NB4 (cell line): ENCODE results near the gene ANKHD1.

Source experiments
- MYC ChIP-seq: IDR thresholded peaks from 2 replicates; pipeline ENCODE4 v1.6.1; 2011; ENCODE audit warnings: low read depth, low read length
- POLR2A ChIP-seq: IDR thresholded peaks from 2 replicates; pipeline ENCODE4 v1.6.1; 2011; ENCODE audit warnings: mild to moderate bottlenecking; ENCODE audit not compliant: insufficient read length; ENCODE audit errors: extremely low read depth
- TF ChIP-seq, protein P1 (sequence below): IDR thresholded peaks from one replicate; pipeline ENCODE4 v1.5.1; 2012; ENCODE audit warnings: low read depth, low read length

DNA sequence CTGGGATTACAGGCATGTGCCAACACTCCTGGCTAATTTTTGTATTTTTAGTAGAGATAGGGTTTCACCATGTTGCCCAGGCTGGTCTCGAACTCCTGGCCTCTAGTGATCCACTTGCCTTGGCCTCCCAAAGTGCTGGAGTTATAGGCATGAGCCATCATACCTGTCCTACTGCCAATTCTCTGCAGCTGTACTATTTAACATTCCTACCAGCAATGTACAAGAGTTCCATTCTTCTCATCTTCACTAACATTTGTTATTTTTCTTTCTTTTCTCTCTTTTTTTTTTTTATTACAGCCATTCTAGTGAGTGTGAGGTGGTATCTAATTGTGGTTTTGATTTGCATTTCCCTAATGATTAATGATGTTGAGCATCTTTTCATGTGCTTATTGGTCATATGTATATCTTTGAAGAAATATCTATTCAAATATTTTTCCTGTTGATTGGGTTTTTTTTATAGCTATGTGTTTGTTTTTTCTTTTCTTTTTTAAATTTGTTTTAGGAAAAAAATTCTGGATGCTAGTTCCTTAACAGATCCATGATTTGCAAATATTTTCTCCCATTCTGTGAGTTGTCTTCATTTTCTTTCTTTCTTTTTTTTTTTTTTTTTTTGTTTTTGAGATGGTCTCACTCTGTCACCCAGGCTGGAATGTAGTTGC is 17.4 kb downstream of the ANKHD1 start:
- TF ChIP-seq POLR2A: no peak
- TF ChIP-seq, protein P1, sequence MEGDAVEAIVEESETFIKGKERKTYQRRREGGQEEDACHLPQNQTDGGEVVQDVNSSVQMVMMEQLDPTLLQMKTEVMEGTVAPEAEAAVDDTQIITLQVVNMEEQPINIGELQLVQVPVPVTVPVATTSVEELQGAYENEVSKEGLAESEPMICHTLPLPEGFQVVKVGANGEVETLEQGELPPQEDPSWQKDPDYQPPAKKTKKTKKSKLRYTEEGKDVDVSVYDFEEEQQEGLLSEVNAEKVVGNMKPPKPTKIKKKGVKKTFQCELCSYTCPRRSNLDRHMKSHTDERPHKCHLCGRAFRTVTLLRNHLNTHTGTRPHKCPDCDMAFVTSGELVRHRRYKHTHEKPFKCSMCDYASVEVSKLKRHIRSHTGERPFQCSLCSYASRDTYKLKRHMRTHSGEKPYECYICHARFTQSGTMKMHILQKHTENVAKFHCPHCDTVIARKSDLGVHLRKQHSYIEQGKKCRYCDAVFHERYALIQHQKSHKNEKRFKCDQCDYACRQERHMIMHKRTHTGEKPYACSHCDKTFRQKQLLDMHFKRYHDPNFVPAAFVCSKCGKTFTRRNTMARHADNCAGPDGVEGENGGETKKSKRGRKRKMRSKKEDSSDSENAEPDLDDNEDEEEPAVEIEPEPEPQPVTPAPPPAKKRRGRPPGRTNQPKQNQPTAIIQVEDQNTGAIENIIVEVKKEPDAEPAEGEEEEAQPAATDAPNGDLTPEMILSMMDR: no peak
- no peak for TF ChIP-seq MYC
